ENCODE measurements around the gene TSSK6.

TSSK6 gene

GRCh38 chr19:19500975-19501644 lies 14.2 kb downstream of the TSSK6 start:
- Histone ChIP-seq H3K4me3 (ENCODE audit: control insufficient read depth in 1 of 7, extremely low read depth in 1 of 7, insufficient read depth in 4 of 7, low read depth in 2 of 7, low read length in 6 of 7) (no peak overlapping the region), H3K27me3 (replicated peaks in 2 of 5; ENCODE audit: control insufficient read depth in 4 of 5, insufficient read depth in 5 of 5, low read length in 4 of 5) (no peaks in the 10 kb centered on the region), H3K36me3 (ENCODE audit: control insufficient read depth in 4 of 4, insufficient read depth in 4 of 4, low read length in 3 of 4) (peaks cover 17 to 99% (median 75%) of the 10 kb centered on the region in 4 experiments), H3K4me1 (ENCODE audit: control extremely low read depth in 1 of 4, control insufficient read depth in 4 of 4, insufficient read depth in 4 of 4, low read length in 3 of 4) (no peaks in the 10 kb centered on the region), H3K27ac (ENCODE audit: insufficient read depth in 1 of 2, low read depth in 1 of 2, low read length in 2 of 2, poor library complexity in 1 of 2, severe bottlenecking in 2 of 2) (no peak overlapping the region), H3K9me3 (ENCODE audit: control extremely low read depth in 1 of 5, control insufficient read depth in 4 of 5, insufficient read depth in 2 of 5, low read depth in 1 of 5, low read length in 4 of 5) (no peaks in the 10 kb centered on the region)
- 96% methylated on average over 32 of the region's 34 CpGs for WGBS (ENCODE audit: insufficient coverage)
- no peak for DNase-seq
- POLR2A ChIA-PET, result no interaction called here
- CTCF ChIA-PET, result no interaction called here

- 97% methylated on average over 13 of the region's 18 CpGs for WGBS (ENCODE audit: insufficient coverage)
- H3K9me3 ChIP-seq (ENCODE audit: control extremely low read depth in 1 of 5, control insufficient read depth in 4 of 5, insufficient read depth in 2 of 5, low read depth in 1 of 5, low read length in 4 of 5), result no peaks in the 10 kb centered on the region
- no peak overlapping the region for H3K4me3 ChIP-seq (ENCODE audit: control insufficient read depth in 1 of 7, extremely low read depth in 1 of 7, insufficient read depth in 4 of 7, low read depth in 2 of 7, low read length in 6 of 7)
- ChIA-PET POLR2A (no interaction called here), CTCF (interaction anchor here (0.8 to 1.0 kb wide), 2 partner anchors 9 to 16 kb away, joined by 3 read pairs; partner anchors contain the start of gene TSSK6)
- H3K4me1 ChIP-seq (ENCODE audit: control extremely low read depth in 1 of 4, control insufficient read depth in 4 of 4, insufficient read depth in 4 of 4, low read length in 3 of 4), result no peaks in the 10 kb centered on the region
- no peaks in the 10 kb centered on the region for H3K27me3 ChIP-seq (replicated peaks in 2 of 5; ENCODE audit: control insufficient read depth in 4 of 5, insufficient read depth in 5 of 5, low read length in 4 of 5)
- no peak overlapping the region for H3K27ac ChIP-seq (ENCODE audit: insufficient read depth in 1 of 2, low read depth in 1 of 2, low read length in 2 of 2, poor library complexity in 1 of 2, severe bottlenecking in 2 of 2)
- no peak for DNase-seq
- peaks cover 21 to 94% (median 78%) of the 10 kb centered on the region in 4 experiments for H3K36me3 ChIP-seq (ENCODE audit: control insufficient read depth in 4 of 4, insufficient read depth in 4 of 4, low read length in 3 of 4)
Observed at GRCh38 chr19:19499272-19499995, 15.9 kb downstream of the TSSK6 start.

GRCh38 chr19:19498255-19498991 lies 16.9 kb downstream of the TSSK6 start:
- peaks cover 25 to 94% (median 77%) of the 10 kb centered on the region in 4 experiments for H3K36me3 ChIP-seq (ENCODE audit: control insufficient read depth in 4 of 4, insufficient read depth in 4 of 4, low read length in 3 of 4)
- H3K27ac ChIP-seq (ENCODE audit: insufficient read depth in 1 of 2, low read depth in 1 of 2, low read length in 2 of 2, poor library complexity in 1 of 2, severe bottlenecking in 2 of 2), result no peak overlapping the region
- no peaks in the 10 kb centered on the region for H3K4me1 ChIP-seq (ENCODE audit: control extremely low read depth in 1 of 4, control insufficient read depth in 4 of 4, insufficient read depth in 4 of 4, low read length in 3 of 4)
- H3K27me3 ChIP-seq (replicated peaks in 2 of 5; ENCODE audit: control insufficient read depth in 4 of 5, insufficient read depth in 5 of 5, low read length in 4 of 5), result no peaks in the 10 kb centered on the region
- ChIA-PET POLR2A (no interaction called here), CTCF (no interaction called here)
- no peak overlapping the region for H3K4me3 ChIP-seq (ENCODE audit: control insufficient read depth in 1 of 7, extremely low read depth in 1 of 7, insufficient read depth in 4 of 7, low read depth in 2 of 7, low read length in 6 of 7)
- no peaks in the 10 kb centered on the region for H3K9me3 ChIP-seq (ENCODE audit: control extremely low read depth in 1 of 5, control insufficient read depth in 4 of 5, insufficient read depth in 2 of 5, low read depth in 1 of 5, low read length in 4 of 5)
- DNase-seq, result no peak
- 98% methylated on average over 33 of the region's 33 CpGs for WGBS (ENCODE audit: insufficient coverage)

GRCh38 chr19:19495614-19496603 lies 19.4 kb downstream of the TSSK6 start:
- peaks cover 25 to 91% (median 74%) of the 10 kb centered on the region in 4 experiments for H3K36me3 ChIP-seq (ENCODE audit: control insufficient read depth in 4 of 4, insufficient read depth in 4 of 4, low read length in 3 of 4)
- no peak overlapping the region for H3K27ac ChIP-seq (ENCODE audit: insufficient read depth in 1 of 2, low read depth in 1 of 2, low read length in 2 of 2, poor library complexity in 1 of 2, severe bottlenecking in 2 of 2)
- H3K4me1 ChIP-seq (ENCODE audit: control extremely low read depth in 1 of 4, control insufficient read depth in 4 of 4, insufficient read depth in 4 of 4, low read length in 3 of 4), result no peaks in the 10 kb centered on the region
- 97% methylated on average over 28 of the region's 30 CpGs for WGBS (ENCODE audit: insufficient coverage)
- ChIA-PET POLR2A (no interaction called here), CTCF (no interaction called here)
- H3K27me3 ChIP-seq (replicated peaks in 2 of 5; ENCODE audit: control insufficient read depth in 4 of 5, insufficient read depth in 5 of 5, low read length in 4 of 5), result no peaks in the 10 kb centered on the region
- no peaks in the 10 kb centered on the region for H3K9me3 ChIP-seq (ENCODE audit: control extremely low read depth in 1 of 5, control insufficient read depth in 4 of 5, insufficient read depth in 2 of 5, low read depth in 1 of 5, low read length in 4 of 5)
- DNase-seq, result no peak
- H3K4me3 ChIP-seq (ENCODE audit: control insufficient read depth in 1 of 7, extremely low read depth in 1 of 7, insufficient read depth in 4 of 7, low read depth in 2 of 7, low read length in 6 of 7), result no peak overlapping the region

GRCh38 chr19:19493841-19494546 lies 21.4 kb downstream of the TSSK6 start:
- Histone ChIP-seq H3K27ac (ENCODE audit: insufficient read depth in 1 of 2, low read depth in 1 of 2, low read length in 2 of 2, poor library complexity in 1 of 2, severe bottlenecking in 2 of 2) (no peak overlapping the region), H3K9me3 (ENCODE audit: control extremely low read depth in 1 of 5, control insufficient read depth in 4 of 5, insufficient read depth in 2 of 5, low read depth in 1 of 5, low read length in 4 of 5) (no peaks in the 10 kb centered on the region), H3K4me1 (ENCODE audit: control extremely low read depth in 1 of 4, control insufficient read depth in 4 of 4, insufficient read depth in 4 of 4, low read length in 3 of 4) (peaks cover 0 to 15% (median 13%) of the 10 kb centered on the region in 4 experiments), H3K36me3 (ENCODE audit: control insufficient read depth in 4 of 4, insufficient read depth in 4 of 4, low read length in 3 of 4) (peaks cover 22 to 74% (median 62%) of the 10 kb centered on the region in 4 experiments), H3K27me3 (replicated peaks in 2 of 5; ENCODE audit: control insufficient read depth in 4 of 5, insufficient read depth in 5 of 5, low read length in 4 of 5) (no peaks in the 10 kb centered on the region), H3K4me3 (ENCODE audit: control insufficient read depth in 1 of 7, extremely low read depth in 1 of 7, insufficient read depth in 4 of 7, low read depth in 2 of 7, low read length in 6 of 7) (no peak overlapping the region)
- WGBS (ENCODE audit: insufficient coverage), result 96% methylated on average over 14 of the region's 15 CpGs
- CTCF ChIA-PET, result interaction anchor here (0.8 to 9.8 kb wide), 3 partner anchors 11 to 129 kb away, joined by 4 to 174 read pairs (median 4); no protein-coding TSS in a partner anchor
- POLR2A ChIA-PET, result no interaction called here
- no peak for DNase-seq

- CTCF ChIA-PET, result interaction anchor here (1.3 to 9.8 kb wide), 5 partner anchors 20 to 127 kb away, joined by 3 to 174 read pairs (median 5); no protein-coding TSS in a partner anchor
- WGBS (ENCODE audit: insufficient coverage), result 95% methylated on average over 19 of the region's 21 CpGs
- Histone ChIP-seq H3K4me3 (ENCODE audit: control insufficient read depth in 1 of 7, extremely low read depth in 1 of 7, insufficient read depth in 4 of 7, low read depth in 2 of 7, low read length in 6 of 7) (no peak overlapping the region), H3K4me1 (ENCODE audit: control extremely low read depth in 1 of 4, control insufficient read depth in 4 of 4, insufficient read depth in 4 of 4, low read length in 3 of 4) (peaks cover 4 to 33% (median 29%) of the 10 kb centered on the region in 4 experiments), H3K27ac (ENCODE audit: insufficient read depth in 1 of 2, low read depth in 1 of 2, low read length in 2 of 2, poor library complexity in 1 of 2, severe bottlenecking in 2 of 2) (no peak overlapping the region), H3K27me3 (replicated peaks in 2 of 5; ENCODE audit: control insufficient read depth in 4 of 5, insufficient read depth in 5 of 5, low read length in 4 of 5) (no peaks in the 10 kb centered on the region), H3K9me3 (ENCODE audit: control extremely low read depth in 1 of 5, control insufficient read depth in 4 of 5, insufficient read depth in 2 of 5, low read depth in 1 of 5, low read length in 4 of 5) (no peaks in the 10 kb centered on the region), H3K36me3 (ENCODE audit: control insufficient read depth in 4 of 4, insufficient read depth in 4 of 4, low read length in 3 of 4) (peaks cover 10 to 55% (median 50%) of the 10 kb centered on the region in 4 experiments)
- no peak for DNase-seq
- POLR2A ChIA-PET, result no interaction called here
Observed at GRCh38 chr19:19492026-19492610, 23.2 kb downstream of the TSSK6 start.

Data from common myeloid progenitor, CD34-positive (primary cell).